Activated CD8-positive, alpha-beta memory T cell treated with anti-CD3 and anti-CD28 coated beads for 24 hours (primary cell): Measurements from ENCODE around the gene SLC2A13.

Source experiments
- DNase-seq: peaks from one replicate; pipeline ENCODE4 v3.0.0-alpha.2; 2020

The SLC2A13 gene

GRCh38 chr12:39723831-39724230 lies 382.1 kb downstream of the SLC2A13 start:
- no peak for DNase-seq

- DNase-seq: no peak
These were observed 383.4 kb downstream of the SLC2A13 start for GRCh38 chr12:39722504-39722903.

- no peak for DNase-seq
These were observed 392.3 kb downstream of the SLC2A13 start for GRCh38 chr12:39713552-39713951.

GRCh38 chr12:39712334-39712733 lies 393.5 kb downstream of the SLC2A13 start:
- no peak for DNase-seq
